H9 (cell line): ENCODE results near the gene LRRC70. TPM values are rescaled to one million over a fixed set of nuclear protein-coding genes. Genes with fewer than 3 reads are reported as not detected.

Experiments
- DNase-seq: peaks from one replicate; pipeline ENCODE4 v3.0.0-alpha.2; 2017
- H2AFZ ChIP-seq: one replicate; pipeline ENCODE4 v1.6.1; 2013; ENCODE audit warnings: mild to moderate bottlenecking, low read length, control low read depth, moderate library complexity
- H2AK5ac ChIP-seq: 2 replicates; pipeline ENCODE4 v1.6.1; 2013; ENCODE audit warnings: low read length, control low read depth, mixed read lengths; ENCODE audit not compliant: insufficient read length
- H2BK120ac ChIP-seq: one replicate; pipeline ENCODE4 v1.6.1; 2013; ENCODE audit warnings: low read depth, mild to moderate bottlenecking, low read length, control low read depth, inconsistent platforms; ENCODE audit not compliant: poor library complexity, severe bottlenecking
- H2BK12ac ChIP-seq: 2 replicates; pipeline ENCODE4 v1.6.1; 2013; ENCODE audit warnings: low read length, control low read depth, mixed read lengths, low read depth; ENCODE audit not compliant: insufficient read length
- H2BK15ac ChIP-seq: 2 replicates; pipeline ENCODE4 v1.6.1; 2013; ENCODE audit warnings: low read depth, low read length, control low read depth
- H2BK20ac ChIP-seq: one replicate; pipeline ENCODE4 v1.6.1; 2013; ENCODE audit warnings: low read depth, mild to moderate bottlenecking, low read length, control low read depth, inconsistent platforms; ENCODE audit not compliant: poor library complexity, severe bottlenecking
- H2BK5ac ChIP-seq: 2 replicates; pipeline ENCODE4 v1.6.1; 2013; ENCODE audit warnings: low read length, control low read depth, mixed read lengths; ENCODE audit not compliant: insufficient read length
- H3K14ac ChIP-seq: 2 replicates; pipeline ENCODE4 v1.6.1; 2013; ENCODE audit warnings: low read length, control low read depth; ENCODE audit not compliant: insufficient read depth
- H3K18ac ChIP-seq: 2 replicates; pipeline ENCODE4 v1.6.1; 2013; ENCODE audit warnings: low read depth, mild to moderate bottlenecking, mixed read lengths, low read length, control low read depth; ENCODE audit not compliant: insufficient read length
- H3K23ac ChIP-seq: 2 replicates; pipeline ENCODE4 v1.6.1; 2013; ENCODE audit warnings: low read length, control low read depth, mixed read lengths, low read depth; ENCODE audit not compliant: insufficient read length
- H3K23me2 ChIP-seq: 2 replicates; pipeline ENCODE4 v1.6.1; 2013; ENCODE audit warnings: low read depth, mild to moderate bottlenecking, mixed read lengths, low read length, control low read depth; ENCODE audit not compliant: insufficient read length, poor library complexity, severe bottlenecking
- H3K27ac ChIP-seq: 2 replicates; pipeline ENCODE4 v1.5.1; 2013; ENCODE audit warnings: low read length, control low read depth, mixed read lengths, low read depth; ENCODE audit not compliant: insufficient read length
- H3K27me3 ChIP-seq: 2 replicates; pipeline ENCODE4 v1.6.1; 2013; ENCODE audit warnings: low read length, control low read depth, inconsistent platforms; ENCODE audit not compliant: insufficient read depth
- H3K4ac ChIP-seq: 2 replicates; pipeline ENCODE4 v1.6.1; 2013; ENCODE audit warnings: low read depth, mild to moderate bottlenecking, control low read depth, inconsistent platforms, low read length, moderate library complexity
- H3K4me1 ChIP-seq: 2 replicates; pipeline ENCODE4 v1.6.1; 2013; ENCODE audit warnings: low read length, control low read depth, inconsistent platforms; ENCODE audit not compliant: insufficient read depth
- H3K4me2 ChIP-seq: 2 replicates; pipeline ENCODE4 v1.6.1; 2013; ENCODE audit warnings: low read length, control low read depth, mixed read lengths; ENCODE audit not compliant: insufficient read length, insufficient read depth
- H3K56ac ChIP-seq: 2 replicates; pipeline ENCODE4 v1.6.1; 2013; ENCODE audit warnings: low read depth, mild to moderate bottlenecking, mixed read lengths, low read length, control low read depth; ENCODE audit not compliant: insufficient read length
- H3K79me1 ChIP-seq: 2 replicates; pipeline ENCODE4 v1.6.1; 2013; ENCODE audit warnings: low read depth, mild to moderate bottlenecking, moderate library complexity, low read length, control low read depth, inconsistent platforms; ENCODE audit not compliant: insufficient read depth, poor library complexity, severe bottlenecking
- H3K79me2 ChIP-seq: 2 replicates; pipeline ENCODE4 v1.6.1; 2013; ENCODE audit warnings: low read length, control low read depth, inconsistent platforms; ENCODE audit not compliant: insufficient read depth
- H3K9ac ChIP-seq: 2 replicates; pipeline ENCODE4 v1.6.1; 2013; ENCODE audit warnings: low read length, control low read depth, mixed read lengths; ENCODE audit not compliant: insufficient read length; ENCODE audit errors: extremely low read depth
- H3K9me3 ChIP-seq: one replicate; pipeline ENCODE4 v1.6.1; 2013; ENCODE audit warnings: low read depth, low read length, inconsistent platforms; ENCODE audit not compliant: control insufficient read depth
- H3T11ph ChIP-seq: one replicate; pipeline ENCODE4 v1.6.1; 2013; ENCODE audit warnings: mild to moderate bottlenecking, low read length, control low read depth, inconsistent platforms
- H4K20me1 ChIP-seq: one replicate; pipeline ENCODE4 v1.6.1; 2013; ENCODE audit not compliant: control insufficient read depth, insufficient read length, insufficient read depth
- H4K5ac ChIP-seq: 2 replicates; pipeline ENCODE4 v1.6.1; 2013; ENCODE audit warnings: low read depth, mild to moderate bottlenecking, mixed read lengths, low read length, control low read depth; ENCODE audit not compliant: insufficient read length
- H4K8ac ChIP-seq: replicated peaks from 2 replicates; pipeline ENCODE4 v1.6.1; 2013; ENCODE audit warnings: low read length, control low read depth, mixed read lengths, low read depth; ENCODE audit not compliant: insufficient read length
- H4K91ac ChIP-seq: 2 replicates; pipeline ENCODE4 v1.6.1; 2013; ENCODE audit warnings: low read depth, mild to moderate bottlenecking, moderate library complexity, mixed read lengths, low read length, control low read depth; ENCODE audit not compliant: insufficient read length
- H3K27ac Mint-ChIP-seq, 3 experiments: 2 replicates in 2 of 3; 3 replicates in 1 of 3; pipeline ENCODE4 v1.8.0; 2020 to 2021; ENCODE audit warnings: mixed read lengths in 3 of 3, mild to moderate bottlenecking in 1 of 3, moderate library complexity in 1 of 3
- H3K27me3 Mint-ChIP-seq: 2 replicates; pipeline ENCODE4 v1.8.0; 2021; ENCODE audit warnings: low read depth, mild to moderate bottlenecking, moderate library complexity, mixed read lengths
- H3K36me3 Mint-ChIP-seq, 3 experiments: 2 replicates in 2 of 3; 3 replicates in 1 of 3; pipeline ENCODE4 v1.8.0; 2020 to 2021; ENCODE audit warnings: low read depth in 3 of 3, mixed read lengths in 3 of 3; ENCODE audit not compliant: insufficient read depth in 1 of 3
- H3K4me1 Mint-ChIP-seq, 2 experiments: 2 replicates each; pipeline ENCODE4 v1.8.0; 2020; ENCODE audit warnings: mixed read lengths in 2 of 2
- H3K4me3 Mint-ChIP-seq, 2 experiments: 2 replicates in 1 of 2; 3 replicates in 1 of 2; pipeline ENCODE4 v1.8.0; 2020 to 2021; ENCODE audit warnings: mild to moderate bottlenecking in 2 of 2, mixed read lengths in 2 of 2, moderate library complexity in 1 of 2
- H3K9me3 Mint-ChIP-seq, 2 experiments: 2 replicates in 1 of 2; 3 replicates in 1 of 2; pipeline ENCODE4 v1.8.0; 2020; ENCODE audit warnings: mild to moderate bottlenecking in 2 of 2, mixed read lengths in 2 of 2, moderate library complexity in 1 of 2
- WGBS: extraction: QIAGEN DNeasy Blood & Tissue Kit; methylation state at CpG from one replicate; pipeline ENCODE4 v1.1.7; 2013; ENCODE audit warnings: missing lambda C conversion rate, low lambda C conversion rate, mixed read lengths; ENCODE audit not compliant: insufficient read length; ENCODE audit errors: extremely low coverage; 5-methylcytosine and 5-hydroxymethylcytosine counted together
- total RNA-seq: library from RNA; stranded (reverse); gene quantifications from 2 replicates; pipeline ENCODE4 v1.2.1, GENCODE V29; 2021
- TF ChIP-seq, protein P1 (sequence below): fragments of 200-600 bp; sonication (generic); conservative IDR thresholded peaks from 3 replicates; pipeline ENCODE4 v1.8.0; 2021; ENCODE audit warnings: antibody characterized with exemption, mild to moderate bottlenecking

Gene LRRC70
- total RNA-seq, 1 experiment from 2014 or later: 1.1 TPM

DNA sequence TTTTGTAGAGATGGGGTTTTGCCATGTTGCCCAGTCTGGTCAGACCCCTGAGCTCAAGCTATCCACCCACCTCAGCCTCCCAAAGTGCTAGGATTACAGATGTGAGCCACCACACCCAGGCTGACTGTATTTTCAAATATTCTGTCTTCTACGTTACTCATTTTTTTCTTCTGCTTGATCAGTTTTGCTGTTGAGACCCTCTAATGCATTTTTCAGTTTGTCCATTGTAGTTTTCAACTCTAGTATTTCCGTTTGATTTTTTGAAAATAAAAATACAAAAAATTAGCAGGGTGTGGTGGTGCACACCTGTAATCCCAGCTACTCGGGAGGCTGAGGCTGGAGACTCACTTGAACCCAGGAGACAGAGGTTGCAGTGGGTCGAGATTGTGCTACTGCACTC lies 10.5 kb upstream of the LRRC70 start:
- Histone ChIP-seq H3K4me1 (no peaks in the 10 kb centered on the region; the same call in 1 of the 2 replicates), H3K27ac (no peak overlapping the region), H3T11ph (no peak overlapping the region), H2BK15ac (no peak overlapping the region), H4K5ac (no peak overlapping the region), H3K9ac (no peak overlapping the region), H2BK120ac (no peak overlapping the region), H3K79me2 (no peaks in the 10 kb centered on the region), H4K91ac (no peak overlapping the region), H2AFZ (no peak overlapping the region), H3K27me3 (no peaks in the 10 kb centered on the region), H4K8ac (no peak overlapping the region), H3K4ac (no peak overlapping the region), H2BK12ac (no peak overlapping the region), H2BK5ac (no peak overlapping the region), H3K18ac (no peak overlapping the region), H2BK20ac (no peak overlapping the region), H2AK5ac (no peak overlapping the region), H3K23ac (no peak overlapping the region), H3K23me2 (no peaks in the 10 kb centered on the region), H3K14ac (no peak overlapping the region), H3K79me1 (no peaks in the 10 kb centered on the region), H3K4me2 (no peak overlapping the region), H3K9me3 (no peaks in the 10 kb centered on the region), H3K56ac (no peak overlapping the region), H4K20me1 (no peaks in the 10 kb centered on the region)
- peaks cover 18 to 21% of the 10 kb centered on the region in 2 experiments for H3K9me3 Mint-ChIP-seq
- no CpG with 5 or more reads among the region's 4 CpGs for WGBS
- no peaks in the 10 kb centered on the region for H3K27me3 Mint-ChIP-seq
- no peak overlapping the region for H3K4me3 Mint-ChIP-seq
- peaks cover 32 to 39% (median 37%) of the 10 kb centered on the region in 3 experiments for H3K36me3 Mint-ChIP-seq
- TF ChIP-seq, protein P1, sequence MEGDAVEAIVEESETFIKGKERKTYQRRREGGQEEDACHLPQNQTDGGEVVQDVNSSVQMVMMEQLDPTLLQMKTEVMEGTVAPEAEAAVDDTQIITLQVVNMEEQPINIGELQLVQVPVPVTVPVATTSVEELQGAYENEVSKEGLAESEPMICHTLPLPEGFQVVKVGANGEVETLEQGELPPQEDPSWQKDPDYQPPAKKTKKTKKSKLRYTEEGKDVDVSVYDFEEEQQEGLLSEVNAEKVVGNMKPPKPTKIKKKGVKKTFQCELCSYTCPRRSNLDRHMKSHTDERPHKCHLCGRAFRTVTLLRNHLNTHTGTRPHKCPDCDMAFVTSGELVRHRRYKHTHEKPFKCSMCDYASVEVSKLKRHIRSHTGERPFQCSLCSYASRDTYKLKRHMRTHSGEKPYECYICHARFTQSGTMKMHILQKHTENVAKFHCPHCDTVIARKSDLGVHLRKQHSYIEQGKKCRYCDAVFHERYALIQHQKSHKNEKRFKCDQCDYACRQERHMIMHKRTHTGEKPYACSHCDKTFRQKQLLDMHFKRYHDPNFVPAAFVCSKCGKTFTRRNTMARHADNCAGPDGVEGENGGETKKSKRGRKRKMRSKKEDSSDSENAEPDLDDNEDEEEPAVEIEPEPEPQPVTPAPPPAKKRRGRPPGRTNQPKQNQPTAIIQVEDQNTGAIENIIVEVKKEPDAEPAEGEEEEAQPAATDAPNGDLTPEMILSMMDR: no peak
- DNase-seq: no peak
- H3K27ac Mint-ChIP-seq: no peak overlapping the region
- H3K4me1 Mint-ChIP-seq: peaks cover 15% of the 10 kb centered on the region in 2 experiments
